ENCODE results near the gene SLC25A34.
"Not testable (repeated sequence)": the region's sequence is repeated elsewhere in the genome, so short reads cannot be mapped to it uniquely, and the experiment has no call there.

The SLC25A34 gene

GRCh38 chr1:15692121-15692682 is 43.9 kb upstream of the SLC25A34 start:
- H2AFZ ChIP-seq (ENCODE audit: low read depth, low read length): no peak overlapping the region
- no peaks in the 10 kb centered on the region for H3K9me3 ChIP-seq (ENCODE audit: insufficient read depth, low read length)
- H3K79me2 ChIP-seq (ENCODE audit: low read length): peaks cover 80% of the 10 kb centered on the region
- H4K20me1 ChIP-seq (ENCODE audit: insufficient read depth, low read length): peaks cover 10% of the 10 kb centered on the region; the same call in 1 of the 2 replicates
- no peak overlapping the region for H3K4me2 ChIP-seq (ENCODE audit: low read length)
- TF ChIP-seq, protein P1, sequence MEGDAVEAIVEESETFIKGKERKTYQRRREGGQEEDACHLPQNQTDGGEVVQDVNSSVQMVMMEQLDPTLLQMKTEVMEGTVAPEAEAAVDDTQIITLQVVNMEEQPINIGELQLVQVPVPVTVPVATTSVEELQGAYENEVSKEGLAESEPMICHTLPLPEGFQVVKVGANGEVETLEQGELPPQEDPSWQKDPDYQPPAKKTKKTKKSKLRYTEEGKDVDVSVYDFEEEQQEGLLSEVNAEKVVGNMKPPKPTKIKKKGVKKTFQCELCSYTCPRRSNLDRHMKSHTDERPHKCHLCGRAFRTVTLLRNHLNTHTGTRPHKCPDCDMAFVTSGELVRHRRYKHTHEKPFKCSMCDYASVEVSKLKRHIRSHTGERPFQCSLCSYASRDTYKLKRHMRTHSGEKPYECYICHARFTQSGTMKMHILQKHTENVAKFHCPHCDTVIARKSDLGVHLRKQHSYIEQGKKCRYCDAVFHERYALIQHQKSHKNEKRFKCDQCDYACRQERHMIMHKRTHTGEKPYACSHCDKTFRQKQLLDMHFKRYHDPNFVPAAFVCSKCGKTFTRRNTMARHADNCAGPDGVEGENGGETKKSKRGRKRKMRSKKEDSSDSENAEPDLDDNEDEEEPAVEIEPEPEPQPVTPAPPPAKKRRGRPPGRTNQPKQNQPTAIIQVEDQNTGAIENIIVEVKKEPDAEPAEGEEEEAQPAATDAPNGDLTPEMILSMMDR (IDR thresholded peaks at IDR 0.05; ENCODE audit: low read depth, low read length): no peak
- TF ChIP-seq EZH2phosphoT487 (IDR thresholded peaks at IDR 0.05; ENCODE audit: low read depth): no peak
- H3K27me3 ChIP-seq (ENCODE audit: low read depth, low read length): no peaks in the 10 kb centered on the region
- peaks cover 4% of the 10 kb centered on the region for H3K36me3 ChIP-seq (replicated peaks; ENCODE audit: low read depth, low read length)
- H3K4me3 ChIP-seq (ENCODE audit: low read length): no peak overlapping the region
- no peak overlapping the region for H3K27ac ChIP-seq (ENCODE audit: low read length)
- no peak overlapping the region for H3K9ac ChIP-seq (ENCODE audit: low read length)
- peaks cover 7% of the 10 kb centered on the region for H3K4me1 ChIP-seq (ENCODE audit: low read length)

DNA sequence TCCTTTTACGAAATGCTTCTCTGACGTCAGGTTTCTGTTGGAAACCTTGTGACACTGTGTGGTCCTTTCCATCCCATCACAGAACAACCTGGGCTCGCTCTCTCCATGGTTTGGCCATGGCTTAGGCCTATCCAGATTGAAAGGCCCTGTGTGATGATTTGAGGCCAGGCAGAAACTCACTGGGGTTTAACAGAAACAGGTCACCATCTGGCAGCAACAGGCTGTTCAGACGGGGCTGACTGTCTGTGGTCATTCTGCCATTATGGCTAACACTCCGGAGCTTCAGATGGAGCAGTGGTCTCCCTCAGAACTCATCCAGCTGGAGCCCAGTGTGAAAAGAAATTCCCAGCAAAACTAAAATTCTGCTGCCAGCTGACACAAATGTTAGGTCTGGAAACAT is 42.7 kb upstream of the SLC25A34 start:
- no peaks in the 10 kb centered on the region for H3K9me3 ChIP-seq (ENCODE audit: insufficient read depth, low read length)
- H3K36me3 ChIP-seq (replicated peaks; ENCODE audit: low read depth, low read length): no peaks in the 10 kb centered on the region
- TF ChIP-seq, protein P1 (IDR thresholded peaks at IDR 0.05; ENCODE audit: low read depth, low read length): no peak
- no peak for TF ChIP-seq EZH2phosphoT487 (IDR thresholded peaks at IDR 0.05; ENCODE audit: low read depth)
- H3K4me1 ChIP-seq (ENCODE audit: low read length): peaks cover 15% of the 10 kb centered on the region
- peaks cover 77% of the 10 kb centered on the region for H3K79me2 ChIP-seq (ENCODE audit: low read length)
- no peak overlapping the region for H3K4me2 ChIP-seq (ENCODE audit: low read length)
- H4K20me1 ChIP-seq (ENCODE audit: insufficient read depth, low read length): peaks cover 16% of the 10 kb centered on the region
- no peak overlapping the region for H3K27ac ChIP-seq (ENCODE audit: low read length)
- H3K4me3 ChIP-seq (ENCODE audit: low read length): no peak overlapping the region
- no peak overlapping the region for H3K9ac ChIP-seq (ENCODE audit: low read length)
- H3K27me3 ChIP-seq (ENCODE audit: low read depth, low read length): no peaks in the 10 kb centered on the region
- H2AFZ ChIP-seq (ENCODE audit: low read depth, low read length): no peak overlapping the region

GRCh38 chr1:15696956-15697521 is 39.0 kb upstream of the SLC25A34 start:
- Histone ChIP-seq H3K4me2 (ENCODE audit: low read length) (peak overlapping the region; percentile 98), H3K9ac (ENCODE audit: low read length) (peak overlapping the region; percentile 72), H3K27me3 (ENCODE audit: low read depth, low read length) (no peaks in the 10 kb centered on the region), H3K9me3 (ENCODE audit: insufficient read depth, low read length) (no peaks in the 10 kb centered on the region), H3K4me3 (ENCODE audit: low read length) (peak overlapping the region; percentile 77), H3K4me1 (ENCODE audit: low read length) (peaks cover 15% of the 10 kb centered on the region), H3K79me2 (ENCODE audit: low read length) (peaks cover 71% of the 10 kb centered on the region), H3K27ac (ENCODE audit: low read length) (peak overlapping the region; percentile 100), H2AFZ (ENCODE audit: low read depth, low read length) (no peak overlapping the region), H4K20me1 (ENCODE audit: insufficient read depth, low read length) (peaks cover 18% of the 10 kb centered on the region), H3K36me3 (replicated peaks; ENCODE audit: low read depth, low read length) (no peaks in the 10 kb centered on the region)
- TF ChIP-seq, protein P1 (IDR thresholded peaks at IDR 0.05; ENCODE audit: low read depth, low read length): no peak
- TF ChIP-seq EZH2phosphoT487 (IDR thresholded peaks at IDR 0.05; ENCODE audit: low read depth): no peak

- H3K4me3 ChIP-seq (ENCODE audit: low read length): no peak overlapping the region
- H3K36me3 ChIP-seq (replicated peaks; ENCODE audit: low read depth, low read length): no peaks in the 10 kb centered on the region
- H3K9ac ChIP-seq (ENCODE audit: low read length): no peak overlapping the region
- no peak overlapping the region for H3K27ac ChIP-seq (ENCODE audit: low read length)
- peaks cover 15% of the 10 kb centered on the region for H3K4me1 ChIP-seq (ENCODE audit: low read length)
- H3K4me2 ChIP-seq (ENCODE audit: low read length): no peak overlapping the region
- no peaks in the 10 kb centered on the region for H3K9me3 ChIP-seq (ENCODE audit: insufficient read depth, low read length)
- TF ChIP-seq, protein P1 (IDR thresholded peaks at IDR 0.05; ENCODE audit: low read depth, low read length): no peak
- TF ChIP-seq EZH2phosphoT487 (IDR thresholded peaks at IDR 0.05; ENCODE audit: low read depth): no peak
- peaks cover 18% of the 10 kb centered on the region for H4K20me1 ChIP-seq (ENCODE audit: insufficient read depth, low read length)
- H3K27me3 ChIP-seq (ENCODE audit: low read depth, low read length): no peaks in the 10 kb centered on the region
- H3K79me2 ChIP-seq (ENCODE audit: low read length): peaks cover 71% of the 10 kb centered on the region
- H2AFZ ChIP-seq (ENCODE audit: low read depth, low read length): no peak overlapping the region
These were observed 37.9 kb upstream of the SLC25A34 start for GRCh38 chr1:15698201-15698600.

DNA sequence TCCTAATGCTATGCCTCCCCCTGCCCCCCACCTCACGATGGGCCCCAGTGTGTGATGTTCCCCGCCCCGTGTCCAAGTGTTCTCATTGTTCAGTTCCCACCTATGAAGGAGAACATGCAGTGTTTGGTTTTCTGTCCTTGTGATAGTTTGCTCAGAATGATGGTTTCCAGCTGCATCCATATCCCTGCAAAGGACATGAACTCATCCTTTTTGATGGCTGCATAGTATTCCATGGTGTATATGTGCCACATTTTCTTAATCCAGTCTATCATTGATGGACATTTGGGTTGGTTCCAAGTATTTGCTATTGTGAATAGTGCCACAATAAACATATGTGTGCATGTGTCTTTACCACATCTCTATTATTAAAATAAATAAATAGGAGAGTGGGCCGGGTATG is 36.7 kb upstream of the SLC25A34 start:
- Histone ChIP-seq H3K4me1 (ENCODE audit: low read length) (peaks cover 15% of the 10 kb centered on the region), H3K79me2 (ENCODE audit: low read length) (peaks cover 68% of the 10 kb centered on the region), H4K20me1 (ENCODE audit: insufficient read depth, low read length) (peaks cover 14% of the 10 kb centered on the region)
- not testable (repeated sequence) for H3K4me3 ChIP-seq (ENCODE audit: low read length); H2AFZ ChIP-seq (ENCODE audit: low read depth, low read length); H3K9ac ChIP-seq (ENCODE audit: low read length); H3K36me3 ChIP-seq (replicated peaks; ENCODE audit: low read depth, low read length); H3K27ac ChIP-seq (ENCODE audit: low read length); H3K27me3 ChIP-seq (ENCODE audit: low read depth, low read length); H3K4me2 ChIP-seq (ENCODE audit: low read length); H3K9me3 ChIP-seq (ENCODE audit: insufficient read depth, low read length)
